ENCODE data around the gene ADAR.
"Not testable (repeated sequence)": the region's sequence is repeated elsewhere in the genome, so short reads cannot be mapped to it uniquely, and the experiment has no call there.

ADAR gene, protein sequence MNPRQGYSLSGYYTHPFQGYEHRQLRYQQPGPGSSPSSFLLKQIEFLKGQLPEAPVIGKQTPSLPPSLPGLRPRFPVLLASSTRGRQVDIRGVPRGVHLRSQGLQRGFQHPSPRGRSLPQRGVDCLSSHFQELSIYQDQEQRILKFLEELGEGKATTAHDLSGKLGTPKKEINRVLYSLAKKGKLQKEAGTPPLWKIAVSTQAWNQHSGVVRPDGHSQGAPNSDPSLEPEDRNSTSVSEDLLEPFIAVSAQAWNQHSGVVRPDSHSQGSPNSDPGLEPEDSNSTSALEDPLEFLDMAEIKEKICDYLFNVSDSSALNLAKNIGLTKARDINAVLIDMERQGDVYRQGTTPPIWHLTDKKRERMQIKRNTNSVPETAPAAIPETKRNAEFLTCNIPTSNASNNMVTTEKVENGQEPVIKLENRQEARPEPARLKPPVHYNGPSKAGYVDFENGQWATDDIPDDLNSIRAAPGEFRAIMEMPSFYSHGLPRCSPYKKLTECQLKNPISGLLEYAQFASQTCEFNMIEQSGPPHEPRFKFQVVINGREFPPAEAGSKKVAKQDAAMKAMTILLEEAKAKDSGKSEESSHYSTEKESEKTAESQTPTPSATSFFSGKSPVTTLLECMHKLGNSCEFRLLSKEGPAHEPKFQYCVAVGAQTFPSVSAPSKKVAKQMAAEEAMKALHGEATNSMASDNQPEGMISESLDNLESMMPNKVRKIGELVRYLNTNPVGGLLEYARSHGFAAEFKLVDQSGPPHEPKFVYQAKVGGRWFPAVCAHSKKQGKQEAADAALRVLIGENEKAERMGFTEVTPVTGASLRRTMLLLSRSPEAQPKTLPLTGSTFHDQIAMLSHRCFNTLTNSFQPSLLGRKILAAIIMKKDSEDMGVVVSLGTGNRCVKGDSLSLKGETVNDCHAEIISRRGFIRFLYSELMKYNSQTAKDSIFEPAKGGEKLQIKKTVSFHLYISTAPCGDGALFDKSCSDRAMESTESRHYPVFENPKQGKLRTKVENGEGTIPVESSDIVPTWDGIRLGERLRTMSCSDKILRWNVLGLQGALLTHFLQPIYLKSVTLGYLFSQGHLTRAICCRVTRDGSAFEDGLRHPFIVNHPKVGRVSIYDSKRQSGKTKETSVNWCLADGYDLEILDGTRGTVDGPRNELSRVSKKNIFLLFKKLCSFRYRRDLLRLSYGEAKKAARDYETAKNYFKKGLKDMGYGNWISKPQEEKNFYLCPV

DNA sequence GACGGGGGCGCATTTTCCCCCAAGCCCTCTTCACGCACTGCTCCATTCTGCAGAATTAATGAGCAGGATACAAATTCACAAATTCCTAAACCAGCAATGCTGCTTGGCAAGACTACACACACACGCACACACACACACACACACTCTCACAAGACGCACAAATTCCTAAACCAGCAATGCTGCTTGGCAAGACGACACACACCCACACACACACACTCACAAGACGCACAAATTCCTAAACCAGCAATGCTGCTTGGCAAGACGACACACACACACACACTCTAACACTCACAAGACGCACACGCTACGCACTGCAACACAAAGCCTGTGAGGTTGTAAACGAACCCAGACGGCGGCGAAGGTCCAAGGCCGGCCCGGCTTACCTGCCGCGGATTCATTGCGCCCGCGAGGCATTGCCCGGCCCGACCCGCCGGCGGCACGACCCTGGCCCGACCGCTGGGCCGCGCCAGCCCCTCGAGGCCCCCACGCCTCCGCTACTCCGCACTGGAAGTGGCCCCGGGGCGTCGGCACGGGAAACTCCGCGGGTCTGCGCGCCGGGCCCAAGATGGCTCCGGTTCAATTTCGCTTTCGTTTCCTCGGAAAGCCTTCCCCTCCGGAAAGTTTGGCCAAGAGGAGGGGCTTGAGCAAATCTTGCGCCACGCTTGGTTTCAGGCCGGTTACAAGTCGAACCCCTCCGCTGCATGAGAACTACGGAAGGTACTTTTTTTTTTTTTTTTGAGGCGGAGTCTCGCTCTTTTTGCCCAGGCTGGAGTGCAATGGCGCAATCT lies at the start of gene ADAR:
Gene ADAR, minus strand, starts transcription at position 578 of the 788 bp plus-strand sequence. Its CDS starts 180 bp downstream, at position 398.
- TF ChIP-seq, protein P1, sequence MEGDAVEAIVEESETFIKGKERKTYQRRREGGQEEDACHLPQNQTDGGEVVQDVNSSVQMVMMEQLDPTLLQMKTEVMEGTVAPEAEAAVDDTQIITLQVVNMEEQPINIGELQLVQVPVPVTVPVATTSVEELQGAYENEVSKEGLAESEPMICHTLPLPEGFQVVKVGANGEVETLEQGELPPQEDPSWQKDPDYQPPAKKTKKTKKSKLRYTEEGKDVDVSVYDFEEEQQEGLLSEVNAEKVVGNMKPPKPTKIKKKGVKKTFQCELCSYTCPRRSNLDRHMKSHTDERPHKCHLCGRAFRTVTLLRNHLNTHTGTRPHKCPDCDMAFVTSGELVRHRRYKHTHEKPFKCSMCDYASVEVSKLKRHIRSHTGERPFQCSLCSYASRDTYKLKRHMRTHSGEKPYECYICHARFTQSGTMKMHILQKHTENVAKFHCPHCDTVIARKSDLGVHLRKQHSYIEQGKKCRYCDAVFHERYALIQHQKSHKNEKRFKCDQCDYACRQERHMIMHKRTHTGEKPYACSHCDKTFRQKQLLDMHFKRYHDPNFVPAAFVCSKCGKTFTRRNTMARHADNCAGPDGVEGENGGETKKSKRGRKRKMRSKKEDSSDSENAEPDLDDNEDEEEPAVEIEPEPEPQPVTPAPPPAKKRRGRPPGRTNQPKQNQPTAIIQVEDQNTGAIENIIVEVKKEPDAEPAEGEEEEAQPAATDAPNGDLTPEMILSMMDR (IDR thresholded peaks at IDR 0.05; ENCODE audit: insufficient read depth, missing control alignments): peak; percentile 18
- DNase-seq (ENCODE audit: insufficient read length, low spot score) (no peak), FAIRE-seq (no peak)

DNA sequence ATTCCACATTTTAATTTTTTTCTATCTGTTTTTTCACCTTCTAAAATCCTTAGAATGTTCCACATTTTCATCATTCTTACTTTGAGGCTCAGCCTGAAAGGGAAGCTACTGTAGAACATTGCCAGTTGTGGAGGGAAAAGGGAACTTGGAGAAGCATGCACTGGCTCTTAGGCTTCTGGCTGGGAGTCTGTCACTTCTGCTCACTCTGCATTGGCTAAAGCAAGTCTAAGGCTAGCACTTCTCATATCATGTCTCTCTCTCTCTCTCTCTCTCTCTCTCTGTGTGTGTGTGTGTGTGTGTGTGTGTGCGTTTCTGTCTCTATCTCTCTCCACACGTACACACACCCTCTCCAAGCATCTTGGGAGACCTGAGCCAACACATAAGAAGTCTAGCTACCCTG lies 49.6 kb upstream of the ADAR start:
- TF ChIP-seq, protein P1 (IDR thresholded peaks at IDR 0.05; ENCODE audit: insufficient read depth, missing control alignments): no peak
- DNase-seq (ENCODE audit: insufficient read length, low spot score) (no peak), FAIRE-seq (no peak)

DNA sequence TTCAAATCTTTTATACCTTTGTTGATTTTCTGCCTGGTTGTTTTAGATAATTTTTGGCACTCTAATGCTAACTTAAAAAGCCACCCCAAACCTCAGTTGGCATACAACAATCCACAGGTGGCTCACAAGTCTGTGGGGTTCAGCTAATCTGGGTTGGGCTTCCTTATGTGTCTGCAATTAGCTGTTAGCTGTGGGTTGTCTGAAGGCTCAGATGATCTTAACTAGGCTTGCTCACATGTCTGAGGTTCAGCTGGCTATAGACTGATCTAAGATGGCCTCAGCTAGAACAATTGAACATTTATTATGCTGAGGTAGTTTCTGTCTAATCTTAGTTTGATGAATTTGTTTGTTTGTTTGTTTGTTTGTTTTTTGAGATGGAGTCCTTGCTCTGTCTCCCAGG lies 44.9 kb upstream of the ADAR start:
- FAIRE-seq: no peak
- no peak for DNase-seq (ENCODE audit: insufficient read length, low spot score)
- TF ChIP-seq, protein P1 (IDR thresholded peaks at IDR 0.05; ENCODE audit: insufficient read depth, missing control alignments): no peak

DNA sequence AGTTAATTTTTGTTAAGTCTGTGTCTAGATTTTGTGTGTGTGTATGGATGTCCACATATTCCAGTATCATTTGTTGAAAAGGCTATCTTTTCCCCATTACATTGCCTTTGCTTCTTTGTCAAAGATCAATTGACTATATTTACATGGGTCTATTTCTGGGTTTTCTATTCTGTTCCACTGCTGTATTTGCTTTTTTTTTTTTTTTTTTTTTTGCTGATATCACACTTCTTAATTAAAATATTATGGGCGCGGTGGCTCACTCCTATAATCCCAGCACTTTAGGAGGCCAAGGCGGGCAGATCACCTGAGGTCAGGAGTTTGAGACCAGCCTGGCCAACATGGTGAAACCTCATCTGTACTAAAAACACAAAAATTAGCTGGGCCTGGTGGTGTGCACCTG lies 36.7 kb upstream of the ADAR start:
- not testable (repeated sequence) for FAIRE-seq; DNase-seq (ENCODE audit: insufficient read length, low spot score)

DNA sequence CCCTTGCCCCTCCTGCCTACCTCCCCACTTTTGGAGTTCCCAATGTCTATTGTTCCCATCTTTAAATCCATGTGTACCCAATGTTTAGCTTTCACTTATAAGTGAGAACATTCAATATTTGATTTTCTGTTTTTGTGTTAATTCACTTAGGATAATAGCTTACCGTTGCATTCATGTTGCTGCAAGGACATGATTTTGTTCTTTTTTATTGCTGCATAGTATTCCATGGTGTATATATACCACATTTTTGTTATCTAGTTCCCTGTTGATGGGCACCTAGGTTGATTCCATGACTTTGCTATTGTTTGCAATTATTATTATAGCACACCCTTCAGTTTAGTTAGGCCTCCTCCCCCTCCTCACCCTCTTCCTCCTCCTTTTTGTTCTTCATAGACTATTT lies 33.5 kb upstream of the ADAR start:
- FAIRE-seq: no peak
- DNase-seq (ENCODE audit: insufficient read length, low spot score): no peak
- TF ChIP-seq, protein P1 (IDR thresholded peaks at IDR 0.05; ENCODE audit: insufficient read depth, missing control alignments): no peak

DNA sequence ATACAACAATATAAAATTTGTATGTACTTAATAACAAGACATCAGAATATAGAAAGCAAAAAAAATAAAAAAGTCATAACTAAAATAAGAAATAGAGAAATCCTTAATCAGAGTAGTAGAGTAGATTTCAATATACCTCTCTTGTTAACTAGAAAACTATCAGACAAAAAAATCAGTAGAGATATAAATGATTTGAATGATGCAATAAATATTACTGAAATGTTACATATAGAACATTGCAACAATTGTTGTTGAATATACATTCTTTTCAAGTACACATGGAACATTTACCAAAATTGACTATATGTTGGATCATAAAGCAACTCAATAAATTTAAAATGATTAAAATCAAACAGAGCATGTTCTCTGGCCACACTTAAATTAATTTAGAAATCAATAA lies 31.9 kb upstream of the ADAR start:
- TF ChIP-seq, protein P1 (IDR thresholded peaks at IDR 0.05; ENCODE audit: insufficient read depth, missing control alignments): no peak
- FAIRE-seq (no peak), DNase-seq (ENCODE audit: insufficient read length, low spot score) (no peak)
